KMS-11 (cell line): ENCODE results near the gene ANKFY1.
"Not testable (repeated sequence)": the region's sequence is repeated elsewhere in the genome, so short reads cannot be mapped to it uniquely, and the experiment has no call there.

Source experiments
- H2AFZ ChIP-seq: fragments of 200-600 bp; sonication (generic); 2 replicates; pipeline ENCODE4 v1.6.1; 2016; ENCODE audit warnings: antibody characterized with exemption, mixed run types, low read depth
- H3K27ac ChIP-seq: fragments of 200-600 bp; sonication (generic); 2 replicates; pipeline ENCODE4 v1.6.1; 2016; ENCODE audit warnings: mild to moderate bottlenecking, mixed run types
- H3K27me3 ChIP-seq: fragments of 200-600 bp; sonication (generic); 2 replicates; pipeline ENCODE4 v1.6.1; 2017; ENCODE audit warnings: mild to moderate bottlenecking, low read depth, mixed run types, moderate library complexity; ENCODE audit not compliant: insufficient read depth
- H3K36me3 ChIP-seq: fragments of 200-600 bp; sonication (generic); 2 replicates; pipeline ENCODE4 v1.6.1; 2017; ENCODE audit warnings: mild to moderate bottlenecking, mixed run types; ENCODE audit not compliant: insufficient read depth
- H3K4me1 ChIP-seq: fragments of 200-600 bp; sonication (generic); 2 replicates; pipeline ENCODE4 v1.6.1; 2016; ENCODE audit warnings: mild to moderate bottlenecking, low read depth, mixed run types; ENCODE audit not compliant: poor library complexity, severe bottlenecking
- H3K4me2 ChIP-seq: fragments of 200-600 bp; sonication (generic); 2 replicates; pipeline ENCODE4 v1.7.0; 2016; ENCODE audit warnings: mild to moderate bottlenecking, mixed run types
- H3K4me3 ChIP-seq: fragments of 200-600 bp; sonication (generic); IDR thresholded peaks from 2 replicates; pipeline ENCODE4 v1.6.1; 2017; ENCODE audit warnings: low read depth, low read length, mixed read lengths; ENCODE audit not compliant: insufficient read depth
- H3K79me2 ChIP-seq: fragments of 200-600 bp; sonication (generic); 2 replicates; pipeline ENCODE4 v1.6.1; 2016; ENCODE audit warnings: low read depth, mixed run types; ENCODE audit not compliant: insufficient read depth
- H3K9ac ChIP-seq: fragments of 200-600 bp; sonication (generic); 2 replicates; pipeline ENCODE4 v1.6.1; 2016; ENCODE audit warnings: mild to moderate bottlenecking, mixed run types
- H4K20me1 ChIP-seq: fragments of 200-600 bp; sonication (generic); 2 replicates; pipeline ENCODE4 v1.6.1; 2016; ENCODE audit warnings: mild to moderate bottlenecking, mixed run types; ENCODE audit not compliant: insufficient read depth
- TF ChIP-seq, protein P1 (sequence below): fragments of 200-600 bp; sonication (generic); conservative IDR thresholded peaks from 2 replicates; pipeline ENCODE4 v1.6.1; 2017; ENCODE audit warnings: low read depth, mild to moderate bottlenecking, antibody characterized with exemption, low read length, moderate library complexity, mixed read lengths

Gene ANKFY1

DNA sequence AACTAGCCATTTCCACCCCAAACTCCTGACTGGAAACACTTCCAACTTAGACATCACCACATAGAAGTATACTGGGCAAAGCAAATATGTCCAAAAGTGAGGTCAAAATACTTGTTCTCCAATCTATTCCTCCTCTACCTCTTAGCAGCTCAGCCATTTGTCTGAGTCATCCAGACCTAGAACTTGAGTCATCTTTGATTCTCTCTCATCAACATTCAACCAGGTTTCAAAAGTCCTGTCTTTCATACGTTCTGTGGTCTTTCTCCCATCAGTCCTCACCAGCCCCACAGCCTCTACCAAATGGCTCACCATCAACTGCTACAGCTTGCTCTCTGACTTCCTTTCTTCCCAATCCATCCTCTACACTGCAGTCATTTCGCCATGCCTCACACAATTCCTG lies 6.8 kb downstream of the ANKFY1 start:
- Histone ChIP-seq H3K27ac (no peak overlapping the region), H3K9ac (no peak overlapping the region), H3K4me3 (no peak overlapping the region), H3K79me2 (peaks cover 77% of the 10 kb centered on the region), H3K4me1 (no peaks in the 10 kb centered on the region), H3K36me3 (no peaks in the 10 kb centered on the region), H3K27me3 (no peaks in the 10 kb centered on the region), H2AFZ (no peak overlapping the region), H3K4me2 (no peak overlapping the region), H4K20me1 (no peaks in the 10 kb centered on the region)
- TF ChIP-seq, protein P1, sequence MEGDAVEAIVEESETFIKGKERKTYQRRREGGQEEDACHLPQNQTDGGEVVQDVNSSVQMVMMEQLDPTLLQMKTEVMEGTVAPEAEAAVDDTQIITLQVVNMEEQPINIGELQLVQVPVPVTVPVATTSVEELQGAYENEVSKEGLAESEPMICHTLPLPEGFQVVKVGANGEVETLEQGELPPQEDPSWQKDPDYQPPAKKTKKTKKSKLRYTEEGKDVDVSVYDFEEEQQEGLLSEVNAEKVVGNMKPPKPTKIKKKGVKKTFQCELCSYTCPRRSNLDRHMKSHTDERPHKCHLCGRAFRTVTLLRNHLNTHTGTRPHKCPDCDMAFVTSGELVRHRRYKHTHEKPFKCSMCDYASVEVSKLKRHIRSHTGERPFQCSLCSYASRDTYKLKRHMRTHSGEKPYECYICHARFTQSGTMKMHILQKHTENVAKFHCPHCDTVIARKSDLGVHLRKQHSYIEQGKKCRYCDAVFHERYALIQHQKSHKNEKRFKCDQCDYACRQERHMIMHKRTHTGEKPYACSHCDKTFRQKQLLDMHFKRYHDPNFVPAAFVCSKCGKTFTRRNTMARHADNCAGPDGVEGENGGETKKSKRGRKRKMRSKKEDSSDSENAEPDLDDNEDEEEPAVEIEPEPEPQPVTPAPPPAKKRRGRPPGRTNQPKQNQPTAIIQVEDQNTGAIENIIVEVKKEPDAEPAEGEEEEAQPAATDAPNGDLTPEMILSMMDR: no peak

DNA sequence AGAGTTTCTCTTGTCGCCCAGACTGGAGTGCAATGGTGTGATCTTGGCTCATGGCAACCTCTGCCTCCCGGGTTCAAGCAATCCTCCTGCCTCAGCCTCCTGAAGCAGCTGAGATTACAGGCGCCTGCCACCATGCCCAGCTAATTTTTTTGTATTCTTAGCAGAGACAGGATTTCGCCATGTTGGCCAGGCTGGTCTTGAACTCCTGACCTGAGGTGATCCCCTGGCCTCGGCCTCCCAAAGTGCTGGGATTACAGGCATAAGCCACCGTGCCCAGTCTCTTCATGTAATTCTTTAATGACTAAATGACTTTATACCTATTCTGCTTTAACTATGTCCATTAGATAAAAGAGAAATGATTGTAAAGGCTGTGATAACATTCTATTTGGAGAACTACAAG lies 8.5 kb downstream of the ANKFY1 start:
- not testable (repeated sequence) for H3K4me2 ChIP-seq, H3K27me3 ChIP-seq, H4K20me1 ChIP-seq, H3K4me1 ChIP-seq, H2AFZ ChIP-seq, H3K4me3 ChIP-seq, H3K27ac ChIP-seq, H3K9ac ChIP-seq, H3K36me3 ChIP-seq
- H3K79me2 ChIP-seq: peaks cover 73% of the 10 kb centered on the region; the same call in 1 of the 2 replicates

DNA sequence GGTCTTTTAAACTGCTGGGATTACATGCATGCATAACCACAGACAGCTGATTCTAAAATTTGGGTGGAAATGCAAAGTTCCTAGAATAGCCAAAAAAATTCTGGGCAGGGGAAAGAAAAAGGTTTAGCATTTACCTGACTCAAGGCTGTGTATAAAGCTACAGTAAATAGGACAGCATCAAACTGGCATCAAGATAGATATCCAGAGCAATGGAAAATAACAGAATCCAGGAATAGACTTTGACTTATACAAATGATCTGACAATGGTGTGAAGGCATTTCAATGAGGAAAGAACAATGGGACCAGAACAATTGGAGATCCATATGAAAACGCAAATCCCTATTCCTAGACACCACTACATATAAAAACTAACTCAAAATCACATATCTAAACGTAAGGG lies 12.9 kb downstream of the ANKFY1 start:
- TF ChIP-seq, protein P1: no peak
- H3K9ac ChIP-seq: no peak overlapping the region
- no peak overlapping the region for H2AFZ ChIP-seq
- peaks cover 63% of the 10 kb centered on the region for H3K79me2 ChIP-seq
- H3K4me1 ChIP-seq: peaks cover 25% of the 10 kb centered on the region
- H4K20me1 ChIP-seq: no peaks in the 10 kb centered on the region
- no peaks in the 10 kb centered on the region for H3K27me3 ChIP-seq
- H3K27ac ChIP-seq: no peak overlapping the region
- no peak overlapping the region for H3K4me2 ChIP-seq
- H3K4me3 ChIP-seq: no peak overlapping the region
- no peaks in the 10 kb centered on the region for H3K36me3 ChIP-seq

DNA sequence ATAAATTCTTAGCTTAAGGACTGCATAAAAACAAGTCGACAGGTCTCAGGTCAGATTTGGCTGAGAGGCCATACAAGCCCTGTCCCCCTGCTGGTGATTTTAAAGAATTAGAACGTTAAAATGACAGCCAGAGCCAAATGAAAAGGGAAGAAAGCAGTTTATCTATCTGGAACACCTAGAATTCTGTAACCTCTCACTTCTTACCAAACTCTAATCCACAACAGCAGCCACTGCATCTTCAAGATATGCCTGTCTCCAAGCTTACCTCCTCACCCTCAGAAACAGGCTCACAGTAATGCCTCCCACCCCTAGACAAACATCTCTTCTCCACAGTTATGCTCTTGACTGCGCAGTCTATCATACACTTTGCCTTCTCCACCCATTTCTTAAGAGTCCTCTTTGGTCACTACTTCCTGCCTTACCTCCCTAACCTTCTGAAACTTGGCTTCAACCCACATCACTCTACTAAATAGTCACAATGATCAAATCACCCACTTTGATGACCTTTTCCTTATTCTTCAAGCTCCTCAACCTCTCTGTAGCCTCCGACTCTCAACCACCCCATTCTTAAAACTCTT lies 14.2 kb downstream of the ANKFY1 start:
- H2AFZ ChIP-seq: no peak overlapping the region
- H3K4me2 ChIP-seq: no peak overlapping the region
- H4K20me1 ChIP-seq: no peaks in the 10 kb centered on the region
- no peaks in the 10 kb centered on the region for H3K36me3 ChIP-seq
- no peaks in the 10 kb centered on the region for H3K27me3 ChIP-seq
- no peak overlapping the region for H3K27ac ChIP-seq
- no peak overlapping the region for H3K4me3 ChIP-seq
- H3K4me1 ChIP-seq: peaks cover 25% of the 10 kb centered on the region
- H3K79me2 ChIP-seq: peaks cover 58% of the 10 kb centered on the region
- TF ChIP-seq, protein P1: peak; percentile 51
- H3K9ac ChIP-seq: no peak overlapping the region

DNA sequence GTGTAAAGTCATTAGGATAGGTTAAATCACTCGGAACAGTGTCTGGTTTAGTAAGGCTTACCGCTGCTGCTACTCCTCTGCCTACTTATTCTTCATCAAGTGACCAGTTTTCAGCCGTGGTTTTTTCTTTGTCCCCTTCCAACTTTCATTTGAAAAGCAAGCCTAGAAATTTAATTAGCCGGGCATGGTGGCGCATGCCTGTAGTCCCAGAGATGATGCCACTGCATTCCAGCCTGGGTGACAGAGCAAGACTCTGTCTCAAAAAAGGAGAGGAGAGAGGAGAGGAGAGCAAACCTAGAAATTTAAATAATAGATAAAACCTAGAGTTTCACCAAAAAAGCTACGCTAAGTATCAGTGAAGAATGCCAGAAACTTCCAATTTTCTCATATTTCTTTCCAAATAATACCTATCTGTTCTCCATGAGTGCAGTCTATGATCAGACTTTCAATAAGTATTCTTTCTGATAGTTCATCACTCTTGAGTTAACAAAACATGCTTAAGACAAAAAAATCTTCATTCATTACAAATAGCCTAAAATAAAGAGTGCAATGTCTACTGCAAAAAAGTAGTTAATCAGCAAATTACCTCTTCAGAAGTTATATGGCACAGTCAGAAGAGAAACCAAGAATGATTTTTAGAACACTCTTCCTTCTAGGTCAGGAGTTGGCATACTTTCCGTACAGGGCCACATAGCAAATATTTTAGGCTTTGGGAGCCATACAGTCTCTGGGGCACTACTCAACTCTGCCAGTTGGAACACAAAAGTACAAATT lies 15.1 kb downstream of the ANKFY1 start:
- H3K79me2 ChIP-seq: peaks cover 50% of the 10 kb centered on the region
- H4K20me1 ChIP-seq: no peaks in the 10 kb centered on the region
- H3K4me3 ChIP-seq: no peak overlapping the region
- no peak overlapping the region for H3K9ac ChIP-seq
- H3K4me1 ChIP-seq: peaks cover 25% of the 10 kb centered on the region
- no peak overlapping the region for H3K4me2 ChIP-seq
- H2AFZ ChIP-seq: no peak overlapping the region
- H3K36me3 ChIP-seq: no peaks in the 10 kb centered on the region
- H3K27ac ChIP-seq: no peak overlapping the region
- TF ChIP-seq, protein P1: no peak
- H3K27me3 ChIP-seq: no peaks in the 10 kb centered on the region
